H1 (cell line): ENCODE data around the gene VAPB. TPM values are rescaled to one million over a fixed set of nuclear protein-coding genes. Genes with fewer than 3 reads are reported as not detected.

Experiments used
- CHD2 ChIP-seq: IDR thresholded peaks from 2 replicates; pipeline ENCODE4 v1.6.1; 2012; ENCODE audit warnings: low read length, improper control_type of control experiment
- EP300 ChIP-seq, 2 experiments: IDR thresholded peaks; 1 replicate in 1 of 2; 2 replicates in 1 of 2; pipeline ENCODE4 v1.6.1; 2011 to 2012; ENCODE audit warnings: low read depth in 2 of 2, low read length in 2 of 2, mild to moderate bottlenecking in 2 of 2, borderline replicate concordance in 1 of 2, inconsistent platforms in 1 of 2, moderate library complexity in 1 of 2
- KDM5A ChIP-seq: fragments of 200-600 bp; IDR thresholded peaks from 2 replicates; pipeline ENCODE4 v1.7.1; 2012; ENCODE audit warnings: mild to moderate bottlenecking, low read length, inconsistent platforms, mixed read lengths
- MAFK ChIP-seq: IDR thresholded peaks from 2 replicates; pipeline ENCODE4 v1.6.1; 2012; ENCODE audit warnings: low read depth, mild to moderate bottlenecking, improper control_type of control experiment, low read length
- MAX ChIP-seq: IDR thresholded peaks from 2 replicates; pipeline ENCODE4 v1.6.1; 2012; ENCODE audit warnings: inconsistent platforms
- POLR2A ChIP-seq, 2 experiments: IDR thresholded peaks; 1 replicate in 1 of 2; 2 replicates in 1 of 2; pipeline ENCODE4 v1.6.1; 2011; ENCODE audit warnings: low read depth in 2 of 2, low read length in 2 of 2, mild to moderate bottlenecking in 2 of 2; ENCODE audit errors: control extremely low read depth in 1 of 2
- RXRA ChIP-seq: IDR thresholded peaks from 2 replicates; pipeline ENCODE4 v1.6.1; 2011; ENCODE audit warnings: low read depth, mild to moderate bottlenecking, low read length, moderate library complexity; ENCODE audit not compliant: insufficient read depth
- SP2 ChIP-seq: IDR thresholded peaks from 2 replicates; pipeline ENCODE4 v1.6.1; 2012; ENCODE audit warnings: mild to moderate bottlenecking, low read length, inconsistent platforms
- SUZ12 ChIP-seq: fragments of 200-600 bp; sonication (generic); IDR thresholded peaks from 2 replicates; pipeline ENCODE4 v1.6.1; 2012; ENCODE audit warnings: mild to moderate bottlenecking, inconsistent platforms, low read length, moderate library complexity, mixed read lengths
- TEAD4 ChIP-seq: IDR thresholded peaks from 2 replicates; pipeline ENCODE4 v1.6.1; 2012; ENCODE audit warnings: low read depth, low read length, inconsistent platforms, mixed read lengths
- ZNF274 ChIP-seq: IDR thresholded peaks from 2 replicates; pipeline ENCODE4 v1.7.0; 2012; ENCODE audit warnings: low read length, borderline replicate concordance; ENCODE audit errors: extremely low read depth
- polyA plus RNA-seq, 7 experiments: library from polyadenylated mRNA; depleted of rRNA in 3 of 7; stranded (reverse) in 5 of 7; unstranded in 2 of 7; fragments of >200 nt in 5 of 7; fragments of 200-250 nt in 2 of 7; gene quantifications; 1 replicate in 5 of 7; 2 replicates in 1 of 7; 4 replicates in 1 of 7; pipeline versions ENCODE4 v1.2.1 to v1.2.3, GENCODE V29; 2011 to 2013; ENCODE audit warnings: missing spikeins in 2 of 7, mixed read lengths in 2 of 7
- total RNA-seq: library from RNA; stranded (reverse); fragmentation: NEBNext Ultra II Directional; extraction: Animal tissue kit (Norgen Biotek cat#: 25700); gene quantifications from 2 replicates; pipeline ENCODE4 v1.2.1, GENCODE V29; 2021

The VAPB gene
- total and polyA plus RNA-seq, 2 of the 8 experiments (the other 6 are each of a cell fraction or from before 2014, with no cell fraction given), result 24.4 to 62.8 TPM

- TF ChIP-seq TEAD4 (no peak), ZNF274 (no peak), RXRA (no peak), MAX (no peak), EP300 (IDR thresholded peaks at IDR 0.05; ENCODE audit: borderline replicate concordance in 1 of 2, low read depth in 2 of 2, low read length in 2 of 2) (no peak), KDM5A (no peak), CHD2 (no peak), MAFK (no peak), SP2 (no peak), POLR2A (IDR thresholded peaks at IDR 0.05; ENCODE audit: control extremely low read depth in 1 of 2, low read depth in 2 of 2, low read length in 2 of 2) (no peak), SUZ12 (no peak)
These were observed 914 bp upstream of the VAPB start (continued) for GRCh38 chr20:58388028-58388601.
